Astrocyte of the cerebellum (primary cell): Measurements from ENCODE around the gene POMGNT1.

Experiments
- DNase-seq: peaks from one replicate; pipeline ENCODE4 v3.0.0-alpha.2; 2011; ENCODE audit warnings: low read depth
- H3K4me3 ChIP-seq: 2 replicates; pipeline ENCODE4 v1.5.1; 2011; ENCODE audit warnings: mild to moderate bottlenecking, low read depth, low read length, moderate library complexity
- CTCF ChIP-seq: IDR thresholded peaks from 2 replicates; pipeline ENCODE4 v1.5.1; 2012; ENCODE audit warnings: low read length, low read depth, moderate library complexity, mild to moderate bottlenecking; ENCODE audit errors: missing control alignments
- in situ Hi-C: cut with HindIII; loops from 2 replicates; pipeline ENCODE4 v1.10.0; 2017; ENCODE audit warnings: low sequenced_read_pairs

The POMGNT1 gene

GRCh38 chr1:46169811-46170454, 28.3 kb downstream of the POMGNT1 start:
- in situ Hi-C loops: no loop called here

DNA sequence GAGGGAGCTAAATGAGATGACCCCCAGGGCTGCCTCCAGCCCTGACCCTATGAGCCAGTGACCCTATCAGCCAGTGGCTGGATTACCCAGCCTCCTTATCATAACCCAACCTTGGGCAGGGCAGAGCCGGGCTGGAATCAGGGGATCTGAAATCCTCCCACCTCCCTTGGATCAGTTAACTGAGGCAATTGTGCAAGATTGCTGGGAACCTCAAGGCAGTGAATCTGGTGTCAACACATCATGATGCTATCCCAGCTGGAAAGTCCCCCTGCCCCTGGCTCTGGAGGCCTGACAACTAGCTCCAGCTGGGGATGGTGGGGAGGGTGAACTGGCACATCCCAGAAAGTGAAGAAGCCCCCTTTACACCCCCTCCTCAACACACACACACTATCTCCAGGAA, 29.8 kb downstream of the POMGNT1 start:
- DNase-seq: no peak
- in situ Hi-C loops: no loop called here
- TF ChIP-seq CTCF: no peak
- H3K4me3 ChIP-seq: no peak overlapping the region

More at GRCh38 chr1:46169811-46170454, 28.3 kb downstream of the POMGNT1 start:
- no peak for DNase-seq
- TF ChIP-seq CTCF: no peak
- no peak overlapping the region for H3K4me3 ChIP-seq

DNA sequence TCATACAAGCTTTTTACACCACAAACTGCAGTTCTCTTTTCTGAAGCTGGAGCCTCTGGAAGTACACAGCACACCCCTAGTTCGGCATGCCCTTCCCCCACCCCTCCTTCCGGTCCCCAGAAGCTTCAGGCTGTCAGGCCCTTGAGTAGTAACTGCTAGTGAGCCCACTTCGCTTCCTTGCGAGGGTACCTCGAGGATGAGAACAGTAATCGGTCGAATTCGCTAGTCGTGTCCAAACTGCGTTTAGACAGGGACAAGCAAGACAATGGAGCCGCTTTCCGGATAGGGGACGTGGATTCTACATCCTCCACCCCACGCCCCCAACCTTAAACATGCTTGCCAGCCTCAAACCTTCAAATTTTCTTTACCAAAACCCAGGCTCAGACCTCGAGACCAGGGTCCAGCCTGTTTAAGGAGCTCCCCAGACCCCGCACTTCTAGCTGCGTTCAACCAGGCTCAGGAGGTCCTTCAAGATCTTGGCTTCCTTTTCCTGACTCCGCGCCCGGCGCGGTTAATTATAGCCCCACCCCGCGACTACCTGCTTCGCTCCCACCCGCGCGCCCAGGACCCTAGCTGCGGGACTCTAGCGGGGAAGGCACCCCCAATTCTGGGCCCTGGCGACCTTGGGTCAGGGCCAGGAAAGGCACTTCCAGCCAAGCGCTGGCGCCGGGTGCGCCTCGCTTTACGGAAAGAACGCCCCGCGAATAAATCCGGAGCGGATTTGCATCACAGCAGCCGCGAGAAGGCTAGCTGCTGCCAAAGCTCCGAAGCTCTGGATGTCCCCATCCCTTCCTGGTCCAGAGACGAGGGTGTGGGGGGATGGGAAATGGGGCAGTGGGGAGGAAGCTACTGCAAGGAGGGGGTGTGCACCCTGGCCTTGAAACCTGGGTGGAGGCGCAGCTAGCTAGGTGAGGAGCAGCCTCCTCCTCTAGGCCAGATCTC, 31.4 kb downstream of the POMGNT1 start:
- peak overlapping the region; percentile 39 for H3K4me3 ChIP-seq
- in situ Hi-C loops: no loop called here
- DNase-seq: no peak
- no peak for TF ChIP-seq CTCF

DNA sequence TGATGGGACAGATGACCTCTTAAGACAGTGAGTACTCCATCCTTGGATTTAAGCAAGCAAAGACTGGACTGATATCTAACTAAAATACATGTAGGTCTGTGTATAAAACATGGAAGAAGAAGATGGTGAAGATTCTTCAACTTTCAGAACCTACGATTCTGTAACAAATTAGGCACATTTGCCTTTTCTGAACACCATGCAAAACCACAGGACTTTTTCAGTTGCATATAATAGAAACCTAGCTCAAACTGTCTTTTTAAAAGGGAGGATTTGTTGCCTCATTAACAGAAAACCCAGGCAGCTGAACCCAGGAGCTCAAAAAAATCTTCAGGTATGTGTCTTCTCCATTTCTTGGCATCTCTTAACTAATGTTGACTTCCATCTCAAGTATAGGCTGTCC, 38.0 kb downstream of the POMGNT1 start:
- no peak for TF ChIP-seq CTCF
- no peak for DNase-seq
- no peak overlapping the region for H3K4me3 ChIP-seq
- in situ Hi-C loops: no loop called here

GRCh38 chr1:46159516-46159915, 38.7 kb downstream of the POMGNT1 start:
- no peak overlapping the region for H3K4me3 ChIP-seq
- in situ Hi-C loops: no loop called here
- TF ChIP-seq CTCF: no peak
- DNase-seq: no peak

DNA sequence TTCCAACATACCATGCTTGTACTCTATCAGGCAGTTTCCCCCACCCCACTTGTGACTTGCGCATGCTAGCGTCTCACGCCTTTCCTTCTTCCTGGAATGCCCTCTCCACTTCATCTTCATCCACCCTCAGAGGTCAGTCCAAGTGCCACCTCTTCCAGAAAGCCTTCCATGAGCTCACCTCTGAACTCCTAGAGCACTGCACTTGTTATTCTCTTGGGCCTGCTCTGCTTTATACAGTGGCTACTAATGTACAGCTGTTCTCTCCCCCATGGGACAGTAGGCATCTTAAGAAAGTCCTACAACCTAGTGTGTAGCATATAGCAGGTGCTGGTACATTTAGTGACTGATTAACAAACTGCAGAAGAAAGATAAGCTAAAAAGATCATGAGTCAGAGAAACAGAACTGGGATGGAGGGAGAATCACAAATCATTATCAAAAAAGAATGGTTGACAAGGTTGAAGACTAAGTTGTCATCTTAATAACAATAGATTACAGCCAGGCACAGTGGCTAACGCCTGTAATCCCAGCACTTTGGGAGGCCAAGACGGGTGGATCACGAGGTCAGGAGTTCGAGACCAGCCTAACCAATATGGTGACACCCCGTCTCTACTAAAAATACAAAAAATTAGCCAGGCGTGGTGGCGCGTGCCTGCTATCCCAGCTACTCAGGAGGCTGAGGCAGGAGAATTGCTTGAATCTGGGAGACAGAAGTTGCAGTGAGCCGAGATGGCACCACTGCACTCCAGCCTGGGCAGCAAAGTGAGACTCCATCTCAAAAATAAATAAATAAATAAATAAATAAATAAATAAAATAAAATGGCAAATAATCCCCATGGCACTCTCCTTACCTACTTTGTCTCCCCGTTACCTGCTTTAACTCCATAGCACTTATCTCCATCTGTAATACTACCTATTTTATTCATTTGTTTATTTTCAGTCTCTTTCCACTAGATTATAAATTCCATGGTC, 39.6 kb downstream of the POMGNT1 start:
- TF ChIP-seq CTCF: no peak
- H3K4me3 ChIP-seq: no peak overlapping the region
- in situ Hi-C loops: no loop called here
- no peak for DNase-seq
